MM.1S (cell line): Measurements from ENCODE around the gene KIF5C.

ENCODE experiments used
- EZH2 ChIP-seq: fragments of 300-600 bp; sonication (generic); optimal IDR thresholded peaks from 2 replicates; pipeline ENCODE3; 2017; ENCODE audit warnings: low read depth, mild to moderate bottlenecking, antibody characterized with exemption, low read length, mixed read lengths
- EZH2phosphoT487 ChIP-seq: fragments of 300-600 bp; sonication (generic); IDR thresholded peaks from 2 replicates; pipeline ENCODE4 v1.6.1; 2018; ENCODE audit warnings: antibody characterized with exemption, low read length
- TF ChIP-seq, protein P1 (sequence below): fragments of 300-600 bp; sonication (generic); IDR thresholded peaks from 2 replicates; pipeline ENCODE4 v1.5.1; 2016; ENCODE audit warnings: antibody characterized with exemption, low read length, mixed read lengths

DNA sequence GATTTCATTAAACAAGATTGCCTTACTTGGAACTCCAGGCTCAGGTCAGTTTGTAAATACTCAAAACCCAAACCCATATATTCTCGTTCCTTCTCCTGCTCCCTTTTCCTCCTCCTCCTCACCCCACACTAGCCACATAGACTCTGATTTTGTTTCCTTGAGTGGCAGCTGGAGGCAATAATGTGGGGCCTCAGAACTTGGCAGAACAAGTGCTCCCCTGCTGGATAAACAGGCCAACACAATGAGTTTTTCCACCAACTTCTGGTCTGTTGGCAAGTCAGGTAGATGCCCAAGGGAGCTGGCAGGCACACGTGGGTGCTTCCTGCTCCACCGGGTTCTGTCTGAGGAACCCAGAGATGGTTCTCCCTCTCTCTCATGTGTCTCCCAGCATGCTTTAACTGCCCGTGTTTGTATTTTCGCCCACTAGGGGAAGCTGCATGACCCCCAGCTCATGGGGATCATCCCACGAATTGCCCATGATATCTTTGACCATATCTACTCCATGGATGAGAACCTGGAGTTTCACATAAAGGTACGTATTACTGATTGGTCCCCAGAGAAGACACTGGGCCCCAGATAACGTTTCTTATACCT lies 61.9 kb downstream of the KIF5C start:
- TF ChIP-seq, protein P1, sequence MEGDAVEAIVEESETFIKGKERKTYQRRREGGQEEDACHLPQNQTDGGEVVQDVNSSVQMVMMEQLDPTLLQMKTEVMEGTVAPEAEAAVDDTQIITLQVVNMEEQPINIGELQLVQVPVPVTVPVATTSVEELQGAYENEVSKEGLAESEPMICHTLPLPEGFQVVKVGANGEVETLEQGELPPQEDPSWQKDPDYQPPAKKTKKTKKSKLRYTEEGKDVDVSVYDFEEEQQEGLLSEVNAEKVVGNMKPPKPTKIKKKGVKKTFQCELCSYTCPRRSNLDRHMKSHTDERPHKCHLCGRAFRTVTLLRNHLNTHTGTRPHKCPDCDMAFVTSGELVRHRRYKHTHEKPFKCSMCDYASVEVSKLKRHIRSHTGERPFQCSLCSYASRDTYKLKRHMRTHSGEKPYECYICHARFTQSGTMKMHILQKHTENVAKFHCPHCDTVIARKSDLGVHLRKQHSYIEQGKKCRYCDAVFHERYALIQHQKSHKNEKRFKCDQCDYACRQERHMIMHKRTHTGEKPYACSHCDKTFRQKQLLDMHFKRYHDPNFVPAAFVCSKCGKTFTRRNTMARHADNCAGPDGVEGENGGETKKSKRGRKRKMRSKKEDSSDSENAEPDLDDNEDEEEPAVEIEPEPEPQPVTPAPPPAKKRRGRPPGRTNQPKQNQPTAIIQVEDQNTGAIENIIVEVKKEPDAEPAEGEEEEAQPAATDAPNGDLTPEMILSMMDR = no peak
- TF ChIP-seq EZH2 (no peak), EZH2phosphoT487 (no peak)
